Measurements from ENCODE around the gene SMARCA2.

DNA sequence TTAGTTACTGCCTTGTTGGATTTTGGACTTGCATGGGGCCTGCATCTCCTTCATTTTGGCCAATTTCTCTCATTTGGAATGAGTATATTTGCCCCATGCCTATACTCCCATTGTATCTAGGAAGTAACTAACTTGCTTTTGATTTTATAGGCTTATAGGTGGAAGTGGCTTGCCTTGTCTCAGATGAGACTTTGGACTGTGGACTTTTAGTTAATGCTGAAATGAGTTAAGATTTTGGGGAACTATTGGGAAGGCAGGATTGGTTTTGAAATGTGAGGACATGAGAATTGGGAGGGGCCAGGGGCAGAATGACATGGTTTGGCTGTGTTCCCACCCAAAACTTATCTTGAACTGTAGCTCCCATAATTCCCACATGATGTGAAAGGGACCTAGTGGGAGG, 42.5 kb upstream of the SMARCA2 start:
- TF ChIP-seq, protein P1, sequence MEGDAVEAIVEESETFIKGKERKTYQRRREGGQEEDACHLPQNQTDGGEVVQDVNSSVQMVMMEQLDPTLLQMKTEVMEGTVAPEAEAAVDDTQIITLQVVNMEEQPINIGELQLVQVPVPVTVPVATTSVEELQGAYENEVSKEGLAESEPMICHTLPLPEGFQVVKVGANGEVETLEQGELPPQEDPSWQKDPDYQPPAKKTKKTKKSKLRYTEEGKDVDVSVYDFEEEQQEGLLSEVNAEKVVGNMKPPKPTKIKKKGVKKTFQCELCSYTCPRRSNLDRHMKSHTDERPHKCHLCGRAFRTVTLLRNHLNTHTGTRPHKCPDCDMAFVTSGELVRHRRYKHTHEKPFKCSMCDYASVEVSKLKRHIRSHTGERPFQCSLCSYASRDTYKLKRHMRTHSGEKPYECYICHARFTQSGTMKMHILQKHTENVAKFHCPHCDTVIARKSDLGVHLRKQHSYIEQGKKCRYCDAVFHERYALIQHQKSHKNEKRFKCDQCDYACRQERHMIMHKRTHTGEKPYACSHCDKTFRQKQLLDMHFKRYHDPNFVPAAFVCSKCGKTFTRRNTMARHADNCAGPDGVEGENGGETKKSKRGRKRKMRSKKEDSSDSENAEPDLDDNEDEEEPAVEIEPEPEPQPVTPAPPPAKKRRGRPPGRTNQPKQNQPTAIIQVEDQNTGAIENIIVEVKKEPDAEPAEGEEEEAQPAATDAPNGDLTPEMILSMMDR (IDR thresholded peaks at IDR 0.05; ENCODE audit: low read depth, low read length, missing input control): no peak
- TF ChIP-seq, protein P2, sequence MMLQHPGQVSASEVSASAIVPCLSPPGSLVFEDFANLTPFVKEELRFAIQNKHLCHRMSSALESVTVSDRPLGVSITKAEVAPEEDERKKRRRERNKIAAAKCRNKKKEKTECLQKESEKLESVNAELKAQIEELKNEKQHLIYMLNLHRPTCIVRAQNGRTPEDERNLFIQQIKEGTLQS (IDR thresholded peaks at IDR 0.05): no peak
- TF ChIP-seq TAF1 (conservative IDR thresholded peaks at IDR 0.05): no peak
- TF ChIP-seq, protein P3, sequence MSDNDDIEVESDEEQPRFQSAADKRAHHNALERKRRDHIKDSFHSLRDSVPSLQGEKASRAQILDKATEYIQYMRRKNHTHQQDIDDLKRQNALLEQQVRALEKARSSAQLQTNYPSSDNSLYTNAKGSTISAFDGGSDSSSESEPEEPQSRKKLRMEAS (IDR thresholded peaks at IDR 0.05): no peak

Measured in liver (tissue), 3 donors.